ENCODE results near the gene CDIPT. TPM values are rescaled to one million over a fixed set of nuclear protein-coding genes. Genes with fewer than 3 reads are reported as not detected.

The CDIPT gene
- total and polyA plus RNA-seq, 10 of the 15 experiments (the other 5 are each of a cell fraction or from before 2014, with no cell fraction given) = 0.87 to 36.4 (median 27.1) TPM

DNA sequence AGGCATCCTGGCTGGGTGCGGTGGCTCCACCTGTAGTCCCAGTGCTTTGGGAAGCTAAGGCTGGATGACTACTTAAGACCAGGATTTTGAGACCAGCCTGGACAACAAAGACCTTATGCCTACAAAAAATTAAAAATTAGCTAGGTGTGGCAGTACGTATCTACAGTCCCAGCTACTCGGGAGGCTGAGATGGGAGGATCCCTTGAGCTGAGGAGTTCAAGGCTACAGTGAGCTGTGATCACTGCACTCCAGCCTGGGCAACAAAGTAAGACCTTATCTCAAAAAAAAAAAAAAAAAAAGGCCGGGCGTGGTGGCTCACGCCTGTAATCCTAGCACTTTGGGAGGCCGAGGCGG, 36.7 kb downstream of the CDIPT start:
- peaks cover 37% of the 10 kb centered on the region for H3K79me2 ChIP-seq (ENCODE audit: control insufficient read depth, insufficient read depth, low read length)
- peaks cover 0 to 2% of the 10 kb centered on the region in 2 experiments; a peak in 1 of 4 replicates for H3K36me3 ChIP-seq (ENCODE audit: control insufficient read depth in 2 of 2, insufficient read depth in 2 of 2, low read length in 1 of 2)
- FAIRE-seq (no peak), DNase-seq (ENCODE audit: low read depth, low spot score) (no peak), ATAC-seq (no peak)
- CTCF ChIA-PET = interaction anchor here (0.7 to 6.4 kb wide), 3 partner anchors 18 to 178 kb away, joined by 3 to 55 read pairs (median 3); no protein-coding TSS in a partner anchor
- SMC1A ChIA-PET (ENCODE audit: uncharacterized antibody, unreplicated experiment) = interaction anchor here (1.3 to 1.5 kb wide), 2 partner anchors 10 to 20 kb away, joined by 3 to 4 read pairs; partner anchors contain the start of gene PAGR1
- TF ChIP-seq PRDM15 (CRISPR knock-in tag; IDR thresholded peaks at IDR 0.05) (no peak), NR2F1 (conservative IDR thresholded peaks at IDR 0.05) (no peak), TCF3 (IDR thresholded peaks at IDR 0.05; ENCODE audit: borderline replicate concordance, insufficient read depth, low read depth, low read length) (no peak), RAD51 (IDR thresholded peaks at IDR 0.05) (no peak), CBX3 (IDR thresholded peaks at IDR 0.05; ENCODE audit: borderline replicate concordance, low read depth) (no peak), MLLT1 (IDR thresholded peaks at IDR 0.05) (no peak), JUND (IDR thresholded peaks at IDR 0.05; ENCODE audit: low read depth, low read length) (no peak), POLR2A (IDR thresholded peaks at IDR 0.05; ENCODE audit: low read depth, low read length) (no peak)
- TF ChIP-seq, protein P1, sequence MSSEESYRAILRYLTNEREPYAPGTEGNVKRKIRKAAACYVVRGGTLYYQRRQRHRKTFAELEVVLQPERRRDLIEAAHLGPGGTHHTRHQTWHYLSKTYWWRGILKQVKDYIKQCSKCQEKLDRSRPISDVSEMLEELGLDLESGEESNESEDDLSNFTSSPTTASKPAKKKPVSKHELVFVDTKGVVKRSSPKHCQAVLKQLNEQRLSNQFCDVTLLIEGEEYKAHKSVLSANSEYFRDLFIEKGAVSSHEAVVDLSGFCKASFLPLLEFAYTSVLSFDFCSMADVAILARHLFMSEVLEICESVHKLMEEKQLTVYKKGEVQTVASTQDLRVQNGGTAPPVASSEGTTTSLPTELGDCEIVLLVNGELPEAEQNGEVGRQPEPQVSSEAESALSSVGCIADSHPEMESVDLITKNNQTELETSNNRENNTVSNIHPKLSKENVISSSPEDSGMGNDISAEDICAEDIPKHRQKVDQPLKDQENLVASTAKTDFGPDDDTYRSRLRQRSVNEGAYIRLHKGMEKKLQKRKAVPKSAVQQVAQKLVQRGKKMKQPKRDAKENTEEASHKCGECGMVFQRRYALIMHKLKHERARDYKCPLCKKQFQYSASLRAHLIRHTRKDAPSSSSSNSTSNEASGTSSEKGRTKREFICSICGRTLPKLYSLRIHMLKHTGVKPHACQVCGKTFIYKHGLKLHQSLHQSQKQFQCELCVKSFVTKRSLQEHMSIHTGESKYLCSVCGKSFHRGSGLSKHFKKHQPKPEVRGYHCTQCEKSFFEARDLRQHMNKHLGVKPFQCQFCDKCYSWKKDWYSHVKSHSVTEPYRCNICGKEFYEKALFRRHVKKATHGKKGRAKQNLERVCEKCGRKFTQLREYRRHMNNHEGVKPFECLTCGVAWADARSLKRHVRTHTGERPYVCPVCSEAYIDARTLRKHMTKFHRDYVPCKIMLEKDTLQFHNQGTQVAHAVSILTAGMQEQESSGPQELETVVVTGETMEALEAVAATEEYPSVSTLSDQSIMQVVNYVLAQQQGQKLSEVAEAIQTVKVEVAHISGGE (CRISPR knock-in tag; IDR thresholded peaks at IDR 0.05) = no peak
- TF ChIP-seq, protein P2, sequence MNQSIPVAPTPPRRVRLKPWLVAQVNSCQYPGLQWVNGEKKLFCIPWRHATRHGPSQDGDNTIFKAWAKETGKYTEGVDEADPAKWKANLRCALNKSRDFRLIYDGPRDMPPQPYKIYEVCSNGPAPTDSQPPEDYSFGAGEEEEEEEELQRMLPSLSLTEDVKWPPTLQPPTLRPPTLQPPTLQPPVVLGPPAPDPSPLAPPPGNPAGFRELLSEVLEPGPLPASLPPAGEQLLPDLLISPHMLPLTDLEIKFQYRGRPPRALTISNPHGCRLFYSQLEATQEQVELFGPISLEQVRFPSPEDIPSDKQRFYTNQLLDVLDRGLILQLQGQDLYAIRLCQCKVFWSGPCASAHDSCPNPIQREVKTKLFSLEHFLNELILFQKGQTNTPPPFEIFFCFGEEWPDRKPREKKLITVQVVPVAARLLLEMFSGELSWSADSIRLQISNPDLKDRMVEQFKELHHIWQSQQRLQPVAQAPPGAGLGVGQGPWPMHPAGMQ (IDR thresholded peaks at IDR 0.05; ENCODE audit: borderline replicate concordance) = no peak
- 0 out of 2 replicates have a peak, but pooled peaks cover 3% of the 10 kb centered on the region for H4K20me1 ChIP-seq (ENCODE audit: control insufficient read depth, insufficient read depth)
- 97% methylated on average over 7 of the region's 8 CpGs for WGBS (ENCODE audit: insufficient coverage, insufficient replicate concordance, low lambda C conversion rate, missing lambda C conversion rate)
- H3K27me3 ChIP-seq (replicated peaks in 1 of 2; ENCODE audit: control insufficient read depth in 2 of 2, insufficient read depth in 2 of 2, low read length in 1 of 2) = no peaks in the 10 kb centered on the region
- no peak overlapping the region for H3K4me2 ChIP-seq (ENCODE audit: control insufficient read depth, insufficient read depth)
- peaks cover 11% of the 10 kb centered on the region for H3K4me1 ChIP-seq (ENCODE audit: control insufficient read depth, insufficient read depth, low read length)
- BruUV-seq (replicated peaks) = no TSS peak
- no peak overlapping the region for H2AFZ ChIP-seq (ENCODE audit: control insufficient read depth, low read depth, low read length)
- RAD21 ChIA-PET (ENCODE audit: unreplicated experiment) = interaction anchor here (0.6 to 1.4 kb wide), 4 partner anchors 11 to 22 kb away, joined by 3 to 5 read pairs (median 4); partner anchors contain the start of gene PAGR1
- in situ Hi-C loops (cut with MboI) = no loop called here
- intact Hi-C loops (cut with micrococcal nuclease; ENCODE audit: unreplicated experiment) = no loop called here
- no peak overlapping the region for H3K27ac ChIP-seq (ENCODE audit: control insufficient read depth, insufficient read depth)
- no peak overlapping the region for H3K9ac ChIP-seq (ENCODE audit: control insufficient read depth, insufficient read depth, low read length)
- H3K9me3 ChIP-seq (replicated peaks; ENCODE audit: control insufficient read depth, insufficient read depth, low read length) = no peaks in the 10 kb centered on the region
- POLR2A ChIA-PET = no interaction called here
- H3K4me3 ChIP-seq = no peak overlapping the region
